Cerebellar cortex (tissue), 1 donor: Measurements from ENCODE around the gene ANKRD35.

Experiments used
- DNase-seq: peaks from one replicate; pipeline ENCODE4 v3.0.0-alpha.2; 2015; ENCODE audit warnings: low spot score

ANKRD35 gene

GRCh38 chr1:145893306-145894055 lies 7.8 kb upstream of the ANKRD35 start:
- DNase-seq: no peak

DNA sequence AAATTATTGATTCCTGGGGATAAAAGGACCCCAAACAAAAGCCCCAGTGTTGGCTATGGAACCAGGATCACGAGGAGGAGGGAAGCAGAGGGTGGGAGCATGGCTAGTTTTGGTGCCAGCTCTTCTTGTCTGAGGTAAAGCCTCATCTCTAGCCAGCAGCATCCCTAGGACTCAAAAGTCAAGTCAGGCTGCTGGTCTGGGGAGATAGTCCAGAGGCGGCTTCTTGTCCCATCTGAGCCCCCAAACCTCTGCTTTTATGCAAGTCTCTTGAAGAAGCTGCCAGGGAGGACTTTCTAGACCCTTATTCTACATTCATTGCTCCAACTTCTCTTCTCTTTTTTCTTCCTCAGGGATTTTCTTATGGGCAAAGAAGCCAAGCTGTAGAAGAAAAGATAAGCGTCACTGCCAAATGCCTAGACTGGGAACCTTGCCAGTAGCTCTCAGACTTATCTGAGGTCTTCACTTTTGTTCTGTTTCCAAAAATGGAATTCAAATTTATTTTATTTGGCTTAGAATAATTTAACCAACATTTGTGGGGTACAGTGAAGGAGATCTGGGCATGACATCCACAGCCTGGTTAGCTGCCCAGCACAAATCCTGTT lies 6.9 kb upstream of the ANKRD35 start:
- DNase-seq: peak; percentile 34

GRCh38 chr1:145891587-145892485 lies 6.2 kb upstream of the ANKRD35 start:
- peak; percentile 98 for DNase-seq

GRCh38 chr1:145891143-145891542 lies 5.5 kb upstream of the ANKRD35 start:
- DNase-seq: no peak

GRCh38 chr1:145889722-145890121 lies 4.1 kb upstream of the ANKRD35 start:
- no peak for DNase-seq

DNA sequence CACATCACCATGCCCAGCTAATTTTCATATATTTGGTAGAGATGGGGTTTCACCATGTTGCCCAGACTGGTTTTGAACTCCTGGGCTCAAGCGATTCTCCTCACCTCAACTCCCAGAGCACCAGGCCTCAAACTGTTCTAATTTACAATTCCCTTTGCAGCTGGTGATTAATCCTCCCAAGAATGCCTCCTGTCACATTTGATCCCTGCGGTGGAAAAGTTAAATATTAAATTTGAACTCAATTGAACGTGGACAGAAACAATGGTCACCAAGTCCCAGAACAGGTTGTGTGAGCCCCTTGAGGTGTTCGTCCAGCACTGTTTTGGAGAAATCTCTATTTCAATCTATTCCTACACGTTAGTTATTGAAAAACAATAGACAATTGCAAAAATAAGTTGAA lies 2.0 kb upstream of the ANKRD35 start:
- DNase-seq: no peak

GRCh38 chr1:145886816-145887215 lies 1.1 kb upstream of the ANKRD35 start:
- DNase-seq: no peak

DNA sequence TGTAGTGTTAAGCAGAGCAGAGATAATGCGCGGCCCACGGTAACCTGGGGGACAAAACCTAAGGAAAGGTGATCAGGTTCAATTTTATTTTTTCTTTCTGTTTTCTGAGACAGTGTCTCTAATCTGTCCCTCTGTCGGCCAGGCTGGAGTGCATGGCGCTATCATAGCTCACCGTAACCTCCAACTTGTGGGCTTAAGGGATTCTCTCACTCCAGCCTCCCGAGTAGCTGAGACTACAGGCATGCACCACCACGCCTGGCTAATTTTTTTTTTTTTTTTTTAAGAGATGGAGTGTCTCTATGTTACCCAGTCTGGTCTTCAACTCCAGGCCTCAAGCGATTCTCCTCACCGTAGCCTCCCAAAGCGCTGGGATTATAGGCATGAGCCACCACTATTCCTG lies 724 bp upstream of the ANKRD35 start:
- DNase-seq: no peak

DNA sequence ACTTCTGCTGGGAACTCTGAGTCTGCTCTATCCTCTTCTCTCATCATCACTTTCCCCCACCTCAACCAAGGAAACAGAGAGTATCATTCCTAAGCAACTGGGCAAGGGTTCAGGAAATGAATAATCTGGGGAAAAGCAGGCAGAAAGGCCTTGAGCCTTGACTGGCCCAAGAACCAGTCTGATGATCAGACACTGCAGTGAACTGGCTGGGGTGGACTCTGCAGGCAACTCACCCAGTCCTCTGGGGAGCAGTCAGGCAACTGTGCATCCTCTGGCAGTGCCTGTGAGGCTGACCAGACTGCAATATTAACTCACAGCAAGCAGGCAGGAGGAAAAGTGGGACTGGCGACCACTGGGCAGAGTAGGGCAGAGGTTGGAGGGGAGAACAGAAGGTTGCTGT lies 991 bp downstream of the ANKRD35 start:
- DNase-seq: no peak

GRCh38 chr1:145879775-145880174 lies 5.9 kb downstream of the ANKRD35 start:
- no peak for DNase-seq

GRCh38 chr1:145878724-145879123 lies 6.9 kb downstream of the ANKRD35 start:
- DNase-seq: no peak

GRCh38 chr1:145877923-145878486 lies 7.7 kb downstream of the ANKRD35 start:
- DNase-seq: no peak

GRCh38 chr1:145874646-145875045 lies 11.0 kb downstream of the ANKRD35 start:
- no peak for DNase-seq

DNA sequence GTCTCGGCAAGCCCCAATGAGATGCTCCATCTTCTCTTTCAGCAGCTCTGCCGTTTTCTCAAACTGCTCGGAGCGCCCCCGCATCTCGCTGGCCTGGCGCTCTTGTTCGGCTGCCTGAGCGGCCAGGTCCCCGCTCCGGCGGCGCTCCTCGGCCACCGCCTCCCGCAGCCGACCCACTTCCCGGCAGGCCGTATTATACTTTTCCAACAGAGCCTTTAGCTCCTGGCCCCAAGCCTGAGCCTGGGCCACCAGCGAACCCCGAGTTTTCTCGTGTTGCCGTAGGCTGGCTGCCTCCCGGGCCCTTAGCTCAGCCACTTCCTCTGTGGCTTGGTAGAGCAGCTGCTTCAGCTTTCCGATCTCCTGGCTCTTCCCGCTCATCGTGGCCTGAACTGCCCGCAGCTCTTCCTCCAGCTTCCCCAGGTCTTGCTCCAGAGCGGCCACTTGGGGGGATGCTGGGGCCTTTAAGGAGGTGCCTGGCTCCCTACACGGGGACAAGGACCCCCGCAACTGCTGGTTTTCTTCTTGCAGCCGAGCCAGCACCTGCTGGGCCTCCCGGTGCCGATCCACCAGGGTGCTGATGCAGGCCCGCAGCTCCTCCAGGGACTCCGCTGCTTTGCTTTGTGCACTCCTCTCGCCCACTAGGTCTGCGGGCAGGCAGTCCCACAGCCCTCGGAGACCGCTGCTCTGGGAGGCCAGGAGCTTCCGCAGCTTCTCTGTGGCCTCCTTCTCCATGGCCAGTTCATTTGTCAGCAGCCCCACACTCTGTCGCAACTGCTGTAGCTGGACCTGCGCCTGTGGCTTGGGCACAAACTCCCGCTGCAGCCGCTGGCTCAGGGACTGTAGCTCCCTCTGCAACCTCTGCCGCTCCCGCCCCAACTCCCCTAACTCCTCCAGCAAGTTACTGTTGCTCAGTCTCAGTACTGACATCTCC lies 13.4 kb downstream of the ANKRD35 start:
- peak; percentile 67 for DNase-seq

- no peak for DNase-seq
These were observed 17.4 kb downstream of the ANKRD35 start for GRCh38 chr1:145868232-145868631.

- DNase-seq: no peak
These were observed 22.2 kb downstream of the ANKRD35 start for GRCh38 chr1:145863282-145864018.

DNA sequence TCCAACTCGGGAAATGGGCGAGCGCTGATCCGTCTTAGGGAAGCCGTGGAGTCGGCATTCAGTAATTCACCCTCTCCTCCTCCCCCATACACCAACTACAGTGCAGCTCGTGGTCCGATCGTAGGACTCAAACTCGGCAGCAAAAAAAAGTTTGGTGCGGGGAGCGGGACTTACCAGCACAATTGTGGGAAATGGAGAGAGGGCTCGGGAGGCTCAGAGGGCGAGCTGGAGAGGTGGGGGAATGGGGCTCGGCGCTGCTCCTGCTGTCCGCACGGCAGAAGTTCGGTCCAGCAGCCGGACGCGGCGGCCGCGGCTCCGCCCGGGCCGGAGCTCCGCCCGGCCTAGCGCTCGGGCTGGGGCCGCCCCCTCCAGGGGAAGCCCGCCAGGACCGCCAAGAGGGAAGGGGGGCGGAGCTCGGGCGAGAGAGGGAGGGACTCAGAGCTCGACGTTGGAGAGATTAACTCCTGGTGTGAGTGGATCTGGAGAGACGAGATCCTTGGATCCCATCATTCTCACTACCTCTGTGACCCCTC lies 26.1 kb downstream of the ANKRD35 start:
- DNase-seq: peak; percentile 82

- DNase-seq: peak; percentile 91
These were observed 26.7 kb downstream of the ANKRD35 start, which contains the start of gene PIAS3 for GRCh38 chr1:145858901-145859490. Gene PIAS3, minus strand, starts transcription at chr1:145859081. Its CDS starts 91 bp downstream, at chr1:145858990.

- peak; percentile 74 for DNase-seq
These were observed 27.3 kb downstream of the ANKRD35 start for GRCh38 chr1:145858238-145858900.
